Measurements from ENCODE around the gene LTK. TPM values are rescaled to one million over a fixed set of nuclear protein-coding genes. Genes with fewer than 3 reads are reported as not detected.

Gene LTK
- total and polyA plus RNA-seq, 2 donors (not counting 1 experiment from before 2014, with no cell fraction given), result 4.4 to 9.7 TPM

GRCh38 chr15:41487802-41488201, 25.8 kb downstream of the LTK start:
- Histone ChIP-seq H2AFZ (ENCODE audit: insufficient read depth, low read depth, low read length, poor library complexity, severe bottlenecking) (no peak overlapping the region), H4K20me1 (ENCODE audit: control insufficient read depth, insufficient read depth, low read length, poor library complexity, severe bottlenecking) (no peaks in the 10 kb centered on the region), H3K4me2 (replicated peaks; ENCODE audit: low read depth, low read length, poor library complexity, severe bottlenecking) (no peak overlapping the region), H3K4me1 (ENCODE audit: control insufficient read depth in 2 of 2, insufficient read depth in 2 of 2, low read length in 2 of 2) (peaks cover 16 to 19% of the 10 kb centered on the region in 2 donors), H3K79me2 (ENCODE audit: control insufficient read depth, insufficient read depth, low read length) (no peaks in the 10 kb centered on the region), H3K9ac (ENCODE audit: low read length) (no peak overlapping the region), H3K27me3 (replicated peaks in 1 of 4; ENCODE audit: control extremely low read depth in 1 of 4, control insufficient read depth in 3 of 4, insufficient read depth in 4 of 4, low read length in 3 of 4) (peaks cover 0 to 38% (median 9%) of the 10 kb centered on the region in 4 experiments), H3K9me3 (ENCODE audit: control extremely low read depth in 1 of 3, control insufficient read depth in 2 of 3, insufficient read depth in 1 of 3, low read length in 2 of 3) (no peaks in the 10 kb centered on the region), H3K36me3 (replicated peaks in 1 of 2; ENCODE audit: control extremely low read depth in 1 of 2, control insufficient read depth in 1 of 2, extremely low read depth in 1 of 2, insufficient read depth in 2 of 2, low read length in 1 of 2) (no peaks in the 10 kb centered on the region), H3K27ac (ENCODE audit: low read length in 2 of 2) (no peak overlapping the region), H3K4me3 (ENCODE audit: control extremely low read depth in 1 of 5, extremely low read depth in 1 of 5, insufficient read depth in 1 of 5, low read depth in 2 of 5, low read length in 4 of 5) (no peak overlapping the region)
- peaks cover 26% of the 10 kb centered on the region for H3K27me3 Mint-ChIP-seq
- WGBS (ENCODE audit: insufficient coverage), result 97% methylated on average over 2 of the region's 2 CpGs
- H3K4me3 Mint-ChIP-seq, result no peak overlapping the region
- POLR2A ChIA-PET, result no interaction called here
- no peaks in the 10 kb centered on the region for H3K9me3 Mint-ChIP-seq (ENCODE audit: insufficient read depth)
- ATAC-seq (ENCODE audit: low read depth) (no peak), DNase-seq (no peak)
- intact Hi-C loops (cut with micrococcal nuclease), result no loop called here
- CTCF ChIA-PET, result no interaction called here
- no peak overlapping the region for H3K27ac Mint-ChIP-seq
- TF ChIP-seq, protein P1, sequence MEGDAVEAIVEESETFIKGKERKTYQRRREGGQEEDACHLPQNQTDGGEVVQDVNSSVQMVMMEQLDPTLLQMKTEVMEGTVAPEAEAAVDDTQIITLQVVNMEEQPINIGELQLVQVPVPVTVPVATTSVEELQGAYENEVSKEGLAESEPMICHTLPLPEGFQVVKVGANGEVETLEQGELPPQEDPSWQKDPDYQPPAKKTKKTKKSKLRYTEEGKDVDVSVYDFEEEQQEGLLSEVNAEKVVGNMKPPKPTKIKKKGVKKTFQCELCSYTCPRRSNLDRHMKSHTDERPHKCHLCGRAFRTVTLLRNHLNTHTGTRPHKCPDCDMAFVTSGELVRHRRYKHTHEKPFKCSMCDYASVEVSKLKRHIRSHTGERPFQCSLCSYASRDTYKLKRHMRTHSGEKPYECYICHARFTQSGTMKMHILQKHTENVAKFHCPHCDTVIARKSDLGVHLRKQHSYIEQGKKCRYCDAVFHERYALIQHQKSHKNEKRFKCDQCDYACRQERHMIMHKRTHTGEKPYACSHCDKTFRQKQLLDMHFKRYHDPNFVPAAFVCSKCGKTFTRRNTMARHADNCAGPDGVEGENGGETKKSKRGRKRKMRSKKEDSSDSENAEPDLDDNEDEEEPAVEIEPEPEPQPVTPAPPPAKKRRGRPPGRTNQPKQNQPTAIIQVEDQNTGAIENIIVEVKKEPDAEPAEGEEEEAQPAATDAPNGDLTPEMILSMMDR (IDR thresholded peaks at IDR 0.05), result no peak
- TF ChIP-seq EZH2 (IDR thresholded peaks at IDR 0.05; ENCODE audit: borderline replicate concordance, insufficient read depth, low read depth, low read length, poor library complexity, severe bottlenecking), result no peak
- peaks cover 16% of the 10 kb centered on the region for H3K4me1 Mint-ChIP-seq

DNA sequence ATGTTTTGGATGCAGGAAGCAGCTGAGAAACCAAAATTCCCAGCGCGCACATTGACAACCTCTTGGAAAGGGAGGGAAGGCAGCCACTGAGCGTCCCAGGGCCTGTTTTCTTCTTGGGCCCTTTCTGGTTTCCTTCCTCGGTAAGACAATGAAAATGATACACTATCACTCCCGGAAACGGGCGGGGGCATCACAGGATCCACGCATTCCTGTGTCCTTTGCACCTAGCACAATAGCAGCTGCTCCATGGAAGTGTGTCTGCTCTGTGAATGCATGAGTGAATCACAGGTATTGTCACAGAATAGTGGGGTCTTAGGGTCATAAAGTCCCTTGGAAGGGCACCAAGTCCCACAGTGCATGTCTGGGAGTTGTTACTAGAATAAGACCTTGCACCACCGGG, 26.2 kb downstream of the LTK start:
- ATAC-seq (ENCODE audit: low read depth), result no peak
- no peak overlapping the region for H3K4me3 Mint-ChIP-seq
- TF ChIP-seq, protein P1 (IDR thresholded peaks at IDR 0.05), result no peak
- no peak for TF ChIP-seq EZH2 (IDR thresholded peaks at IDR 0.05; ENCODE audit: borderline replicate concordance, insufficient read depth, low read depth, low read length, poor library complexity, severe bottlenecking)
- H3K27me3 Mint-ChIP-seq, result peaks cover 22% of the 10 kb centered on the region
- no peaks in the 10 kb centered on the region for H3K36me3 ChIP-seq (replicated peaks in 1 of 2; ENCODE audit: control extremely low read depth in 1 of 2, control insufficient read depth in 1 of 2, extremely low read depth in 1 of 2, insufficient read depth in 2 of 2, low read length in 1 of 2)
- H3K4me1 ChIP-seq (ENCODE audit: control insufficient read depth in 2 of 2, insufficient read depth in 2 of 2, low read length in 2 of 2), result peaks cover 15 to 17% of the 10 kb centered on the region in 2 donors
- no peaks in the 10 kb centered on the region for H3K9me3 Mint-ChIP-seq (ENCODE audit: insufficient read depth)
- CTCF ChIA-PET, result no interaction called here
- H3K27ac Mint-ChIP-seq, result no peak overlapping the region
- no peak overlapping the region for H3K9ac ChIP-seq (ENCODE audit: low read length)
- 90% methylated on average over 9 of the region's 9 CpGs for WGBS (ENCODE audit: insufficient coverage)
- peaks cover 16% of the 10 kb centered on the region for H3K4me1 Mint-ChIP-seq
- no peak overlapping the region for H2AFZ ChIP-seq (ENCODE audit: insufficient read depth, low read depth, low read length, poor library complexity, severe bottlenecking)
- peaks cover 0 to 34% (median 6%) of the 10 kb centered on the region in 4 experiments for H3K27me3 ChIP-seq (replicated peaks in 1 of 4; ENCODE audit: control extremely low read depth in 1 of 4, control insufficient read depth in 3 of 4, insufficient read depth in 4 of 4, low read length in 3 of 4)
- no peaks in the 10 kb centered on the region for H3K9me3 ChIP-seq (ENCODE audit: control extremely low read depth in 1 of 3, control insufficient read depth in 2 of 3, insufficient read depth in 1 of 3, low read length in 2 of 3)
- intact Hi-C loops (cut with micrococcal nuclease), result no loop called here
- H4K20me1 ChIP-seq (ENCODE audit: control insufficient read depth, insufficient read depth, low read length, poor library complexity, severe bottlenecking), result no peaks in the 10 kb centered on the region
- POLR2A ChIA-PET, result no interaction called here
- DNase-seq, result no peak
- no peaks in the 10 kb centered on the region for H3K79me2 ChIP-seq (ENCODE audit: control insufficient read depth, insufficient read depth, low read length)
- H3K4me2 ChIP-seq (replicated peaks; ENCODE audit: low read depth, low read length, poor library complexity, severe bottlenecking), result no peak overlapping the region
- no peak overlapping the region for H3K27ac ChIP-seq (ENCODE audit: low read length in 2 of 2)
- no peak overlapping the region for H3K4me3 ChIP-seq (ENCODE audit: control extremely low read depth in 1 of 5, extremely low read depth in 1 of 5, insufficient read depth in 1 of 5, low read depth in 2 of 5, low read length in 4 of 5)

All from B cell (primary cell).